GM12892 (cell line): Measurements from ENCODE around the gene CXCL9.

ENCODE experiments used
- POLR2A ChIP-seq: IDR thresholded peaks from 2 replicates; pipeline ENCODE4 v1.6.1; 2011; ENCODE audit warnings: low read depth, low read length, control low read depth
- TAF1 ChIP-seq: IDR thresholded peaks from 2 replicates; pipeline ENCODE4 v1.6.1; 2011; ENCODE audit warnings: low read depth, mild to moderate bottlenecking, control low read depth, low read length, borderline replicate concordance

DNA sequence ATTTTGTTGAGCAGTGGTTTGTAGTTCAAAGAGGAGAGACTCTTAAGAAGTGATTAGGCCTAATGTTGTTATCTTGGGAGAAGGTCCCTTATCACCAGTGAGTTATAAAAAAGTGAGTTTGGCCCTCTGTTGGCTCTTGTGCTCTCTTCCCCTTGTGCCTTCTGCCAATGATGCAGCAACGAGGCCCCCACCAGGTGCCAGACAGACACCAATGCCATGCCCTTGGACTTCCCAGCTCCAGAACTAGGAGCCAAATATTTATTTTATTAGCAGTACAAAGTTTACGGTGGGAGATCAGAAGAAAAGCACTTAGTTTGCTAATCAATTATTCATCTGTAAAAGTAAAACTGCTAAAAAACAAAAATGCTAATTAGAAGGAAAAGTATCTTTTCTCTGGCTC is 43.8 kb downstream of the CXCL9 start:
- TF ChIP-seq TAF1 (no peak), POLR2A (no peak)
